DMS79 (cell line): ENCODE data around the gene LRRC32.
A peak's percentile ranks its signal among the peaks of the same experiment; 100 is the strongest.

Source experiments
- DNase-seq: peaks from one replicate; lab custom pipeline; 2025; lab: John Stamatoyannopoulos, UW

Gene LRRC32

DNA sequence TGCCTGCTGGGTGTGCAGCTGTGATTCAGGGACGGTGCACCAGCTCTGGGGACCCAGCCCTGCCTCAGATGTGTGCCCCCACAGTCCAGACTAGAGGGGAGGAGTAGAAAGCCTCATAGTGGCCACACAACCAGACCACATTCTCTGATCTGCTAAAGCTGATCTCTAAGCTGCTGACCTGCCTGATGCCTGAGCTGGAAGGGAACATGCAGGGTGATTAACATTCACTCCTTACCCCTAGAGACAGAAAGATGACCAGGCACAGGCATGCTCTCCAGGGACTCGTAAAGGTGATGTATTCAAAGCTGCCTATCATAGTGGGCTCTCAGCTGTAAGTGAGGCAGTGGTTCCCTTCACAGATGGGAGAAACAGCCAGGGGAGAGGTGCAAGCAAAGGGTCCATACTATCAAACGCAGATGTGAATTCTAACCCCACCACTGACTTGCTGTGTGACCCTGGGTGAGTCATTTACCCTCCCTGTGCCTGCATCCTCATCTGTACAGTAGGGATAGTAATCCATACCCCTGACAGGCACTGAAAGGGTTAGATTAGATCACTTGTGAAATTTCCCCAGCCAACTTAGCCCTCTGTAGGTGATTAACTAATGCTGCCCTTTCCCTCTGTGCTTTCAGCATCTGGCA, 29.0 kb upstream of the LRRC32 start:
- no peak for DNase-seq

DNA sequence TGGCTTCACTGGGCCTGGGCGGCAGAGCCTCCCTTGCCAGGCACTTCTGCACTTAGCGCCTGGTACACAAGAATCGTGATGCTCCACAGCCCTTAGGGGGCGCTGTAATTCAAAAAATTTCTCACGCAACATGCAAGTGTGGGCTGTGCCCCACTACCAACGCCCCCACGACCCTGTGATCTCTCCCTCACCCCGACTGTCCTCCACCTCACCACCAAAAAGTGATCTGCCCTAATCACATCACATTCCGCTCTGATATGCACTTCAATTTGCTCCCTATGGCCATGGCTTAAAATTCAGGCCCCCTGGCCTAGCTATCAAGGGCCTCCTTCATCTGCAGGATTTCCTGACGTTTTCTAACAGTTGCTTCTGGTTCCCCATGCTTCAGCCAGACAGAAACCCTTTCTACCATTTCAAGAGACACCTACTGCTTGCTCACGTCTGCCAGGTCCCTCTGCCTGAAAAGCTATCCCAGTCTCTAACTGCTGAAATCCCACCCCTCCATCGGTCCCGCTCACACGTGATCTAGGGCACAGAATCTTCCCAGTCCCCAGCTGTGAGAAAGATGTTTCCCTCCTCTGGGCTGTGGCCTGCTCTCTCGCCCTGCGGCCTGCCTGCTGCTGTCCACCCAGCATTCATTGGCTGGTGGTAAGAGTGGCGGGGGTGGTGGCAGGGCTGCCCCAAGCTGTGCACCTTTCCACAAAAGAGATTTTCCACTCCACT, 27.9 kb upstream of the LRRC32 start:
- no peak for DNase-seq

DNA sequence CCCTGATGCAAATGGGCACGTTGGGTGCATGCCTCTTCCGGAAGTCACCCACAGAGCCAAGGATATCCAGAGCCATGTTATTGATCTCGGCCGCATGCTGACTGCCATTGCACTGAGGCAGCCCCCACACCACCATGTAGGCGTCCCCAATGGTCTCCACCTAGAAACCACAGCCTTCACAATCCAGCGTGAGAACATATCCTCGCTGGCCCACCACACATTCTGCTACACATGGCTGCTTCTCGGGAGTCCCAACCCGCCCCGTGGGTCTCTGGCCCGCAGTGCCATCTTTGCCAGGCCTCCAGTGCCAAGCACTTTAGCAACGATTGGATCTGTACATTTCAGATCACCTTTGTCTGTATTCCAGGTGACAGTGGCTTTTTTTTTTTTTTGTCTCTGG, 26.2 kb upstream of the LRRC32 start:
- DNase-seq = no peak

DNA sequence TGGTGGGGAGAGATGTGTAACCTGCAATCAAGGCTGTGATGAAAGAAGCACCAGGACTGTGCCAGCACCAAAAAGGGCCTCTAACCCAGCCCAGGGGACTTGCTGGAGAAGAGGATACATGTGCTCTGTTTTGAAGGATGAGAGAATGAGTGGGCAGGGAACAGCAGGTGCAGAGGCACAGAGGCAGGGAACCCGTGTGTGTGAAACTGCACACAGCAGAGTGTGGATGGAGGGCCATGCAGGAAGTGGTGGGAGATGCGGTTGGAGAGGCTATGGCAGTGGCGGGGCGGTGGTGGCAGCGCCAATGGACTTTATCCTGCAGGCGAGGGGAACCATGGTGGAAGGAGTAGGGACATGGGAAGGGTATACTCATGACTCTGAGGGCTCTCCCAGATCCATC, 25.2 kb upstream of the LRRC32 start:
- no peak for DNase-seq

DNA sequence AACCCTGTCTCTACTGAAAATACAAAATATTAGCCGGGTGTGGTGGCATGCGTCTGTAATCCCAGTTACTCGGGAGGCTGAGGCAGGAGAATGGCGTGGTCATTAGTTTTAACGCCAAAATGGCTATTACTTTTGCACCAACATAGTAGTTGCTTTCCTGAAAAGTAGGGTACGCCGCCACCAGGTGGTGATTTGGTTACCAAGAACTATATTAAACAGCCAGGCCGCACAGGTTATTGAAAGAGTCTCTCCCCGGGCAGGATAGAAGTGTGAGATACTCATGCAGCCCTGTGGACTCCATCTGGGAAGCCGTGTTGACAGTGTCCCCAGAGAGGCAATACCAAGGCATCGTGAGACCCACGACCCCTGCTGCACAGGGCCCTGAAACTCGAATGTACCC, 24.6 kb upstream of the LRRC32 start:
- DNase-seq = no peak

DNA sequence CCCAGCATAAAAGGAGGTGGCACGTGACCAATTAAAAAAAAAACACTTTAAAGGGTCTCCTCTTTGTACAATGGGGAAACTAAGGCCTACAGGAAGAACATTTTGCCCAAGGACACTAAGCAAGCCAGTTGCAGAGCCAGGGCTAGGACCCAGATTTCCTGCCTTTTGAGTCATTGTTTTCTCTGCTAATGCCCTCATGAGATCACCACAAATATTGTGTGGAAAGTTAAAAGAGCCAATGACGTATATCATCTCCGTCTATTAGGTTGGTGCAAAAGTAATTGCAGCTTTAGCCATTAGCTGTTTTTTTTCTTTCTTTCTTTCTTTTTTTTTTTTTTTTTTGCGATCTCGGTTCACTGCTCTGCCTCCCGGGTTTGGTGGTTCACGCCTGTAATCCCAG, 24.1 kb upstream of the LRRC32 start:
- DNase-seq = no peak

DNA sequence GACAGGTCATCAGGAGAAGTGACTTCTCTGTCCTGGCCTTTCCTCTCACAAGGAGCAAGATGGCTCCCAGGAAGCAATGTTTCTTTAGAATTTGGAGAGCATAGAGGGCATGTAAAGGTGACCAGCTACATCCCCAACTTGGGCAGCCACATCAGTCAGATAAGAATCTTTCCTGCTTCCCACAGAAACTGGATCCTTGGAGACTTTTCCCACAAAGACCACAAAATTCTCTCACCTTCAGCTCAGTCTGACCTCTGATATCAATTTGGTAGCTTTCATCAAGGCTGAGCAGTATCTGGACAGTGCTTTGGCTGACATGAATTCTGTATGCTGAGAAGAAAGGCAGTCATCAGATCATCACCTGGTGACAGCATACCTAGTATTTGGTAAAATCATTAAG, 23.3 kb upstream of the LRRC32 start:
- no peak for DNase-seq

DNA sequence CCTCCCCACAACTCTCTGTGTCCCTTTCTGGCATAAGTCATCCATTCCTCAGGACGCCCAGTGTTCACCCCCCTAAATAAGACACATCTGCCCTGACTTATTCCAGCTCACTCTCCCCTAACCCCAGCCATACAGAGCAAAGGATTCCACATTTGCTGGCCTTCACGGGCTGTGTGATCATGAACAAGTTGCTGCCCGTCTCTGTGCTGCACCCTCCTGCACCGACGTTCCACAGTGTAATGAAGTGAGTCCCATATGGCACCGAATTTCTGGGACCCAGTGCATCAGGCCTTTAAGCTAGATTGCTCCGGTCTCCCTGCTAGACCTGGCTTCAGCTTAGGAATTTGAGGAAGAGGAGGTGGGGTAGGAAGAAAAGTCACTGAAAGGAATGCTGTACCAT, 22.4 kb upstream of the LRRC32 start:
- no peak for DNase-seq

DNA sequence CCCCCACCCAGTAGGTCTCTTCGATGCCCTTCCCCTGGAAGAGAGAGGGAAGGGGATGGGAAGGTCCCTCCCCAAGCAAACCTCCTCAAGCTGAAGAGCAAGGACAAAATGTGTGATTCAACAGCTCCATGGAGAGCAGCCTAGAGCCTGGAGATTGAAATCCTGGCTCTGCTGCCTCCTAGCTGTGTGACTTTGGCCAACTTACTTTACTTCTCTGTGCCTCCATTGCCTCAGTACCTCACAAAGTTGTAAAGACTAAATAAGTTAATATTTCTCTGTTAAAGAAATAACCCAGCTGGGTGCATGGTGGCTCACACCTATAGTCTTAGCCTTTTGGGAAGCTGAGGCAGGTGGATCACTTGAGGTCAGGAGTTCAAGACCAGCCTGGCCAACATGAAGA, 21.1 kb upstream of the LRRC32 start:
- DNase-seq = no peak

DNA sequence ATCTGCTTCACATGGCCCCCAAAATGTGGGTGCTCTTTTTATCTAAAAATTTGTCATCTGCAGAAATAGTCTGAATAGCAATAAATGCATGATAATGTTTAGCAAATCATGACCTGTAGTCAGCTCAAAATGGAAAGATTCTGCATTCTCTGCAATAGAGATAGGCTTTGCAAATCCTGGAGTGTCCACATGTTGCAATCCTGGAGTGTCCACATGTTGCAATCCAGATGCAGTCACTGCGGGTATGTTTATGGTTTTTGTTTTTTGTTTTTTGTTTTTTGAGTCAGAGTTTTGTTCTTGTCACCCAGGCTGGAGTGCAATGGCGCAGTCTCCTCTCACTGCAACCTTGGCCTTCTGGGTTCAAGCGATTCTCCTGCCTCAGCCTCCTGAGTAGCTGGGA, 20.2 kb upstream of the LRRC32 start:
- DNase-seq = no peak

DNA sequence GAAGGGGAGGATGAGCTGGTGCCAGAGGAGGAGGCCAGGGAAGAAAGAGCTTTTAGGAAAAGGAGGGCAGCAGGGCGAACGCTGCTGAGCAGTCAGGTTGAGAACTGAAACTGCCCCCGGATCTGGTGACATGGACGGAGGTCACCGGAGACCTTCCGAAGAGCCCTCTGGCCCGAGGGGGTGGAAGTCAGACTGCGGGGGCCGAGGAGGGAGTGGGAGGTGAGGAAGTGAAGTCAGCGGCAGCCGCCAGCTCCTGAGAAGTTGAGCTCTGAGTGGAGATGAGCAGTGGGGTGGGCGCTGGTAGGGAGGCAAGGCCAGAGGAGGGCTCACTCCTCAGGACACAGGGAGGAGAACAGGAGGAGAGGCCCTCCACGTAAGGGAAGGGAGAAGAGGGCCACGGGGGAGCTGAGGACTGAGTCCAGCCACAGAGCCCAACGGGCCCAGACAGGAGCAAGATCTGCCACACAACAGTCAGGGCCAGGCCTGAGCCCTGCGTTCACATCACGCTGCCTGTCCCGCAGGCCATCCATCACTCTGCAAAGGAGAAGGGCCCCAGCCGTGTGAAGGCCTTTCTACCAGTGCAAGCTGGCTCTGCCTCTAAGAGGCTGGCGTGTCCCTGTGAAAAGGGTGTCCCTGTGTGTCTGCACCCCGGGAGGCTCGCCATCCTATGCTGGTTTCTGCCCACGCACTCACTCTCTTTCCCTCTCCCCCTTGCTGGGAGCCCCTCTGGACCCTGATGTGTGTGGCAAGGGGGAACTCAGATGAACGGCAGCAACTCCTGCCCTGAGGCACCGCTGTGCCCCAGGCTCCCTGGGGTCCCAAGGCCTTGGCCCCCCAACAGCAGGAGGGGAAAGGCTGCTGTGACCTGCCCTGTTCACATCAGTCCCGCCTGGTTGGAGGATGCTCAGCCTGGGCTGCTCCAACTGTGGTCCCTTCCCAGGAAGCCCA, 19.0 kb upstream of the LRRC32 start:
- DNase-seq = no peak

DNA sequence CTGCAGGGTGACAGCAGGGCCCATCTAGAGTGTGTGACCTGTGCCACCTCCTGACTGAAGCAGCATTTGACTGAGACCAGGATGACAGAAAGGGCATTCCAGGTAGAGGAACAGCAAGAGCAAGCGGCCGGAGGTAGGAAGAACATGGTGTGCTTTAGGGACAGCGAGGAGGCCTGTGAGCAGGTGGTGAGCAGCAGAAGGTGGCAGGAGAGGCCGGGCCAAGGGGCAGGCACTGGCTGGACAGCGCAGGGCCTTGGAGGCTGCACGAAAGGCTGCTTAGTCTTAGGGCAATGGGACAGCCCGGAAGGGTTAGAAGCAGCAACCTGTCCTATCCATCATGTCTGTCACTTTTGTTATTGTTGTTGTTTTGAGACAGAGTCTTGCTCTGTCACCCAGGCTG, 17.6 kb upstream of the LRRC32 start:
- DNase-seq = no peak

DNA sequence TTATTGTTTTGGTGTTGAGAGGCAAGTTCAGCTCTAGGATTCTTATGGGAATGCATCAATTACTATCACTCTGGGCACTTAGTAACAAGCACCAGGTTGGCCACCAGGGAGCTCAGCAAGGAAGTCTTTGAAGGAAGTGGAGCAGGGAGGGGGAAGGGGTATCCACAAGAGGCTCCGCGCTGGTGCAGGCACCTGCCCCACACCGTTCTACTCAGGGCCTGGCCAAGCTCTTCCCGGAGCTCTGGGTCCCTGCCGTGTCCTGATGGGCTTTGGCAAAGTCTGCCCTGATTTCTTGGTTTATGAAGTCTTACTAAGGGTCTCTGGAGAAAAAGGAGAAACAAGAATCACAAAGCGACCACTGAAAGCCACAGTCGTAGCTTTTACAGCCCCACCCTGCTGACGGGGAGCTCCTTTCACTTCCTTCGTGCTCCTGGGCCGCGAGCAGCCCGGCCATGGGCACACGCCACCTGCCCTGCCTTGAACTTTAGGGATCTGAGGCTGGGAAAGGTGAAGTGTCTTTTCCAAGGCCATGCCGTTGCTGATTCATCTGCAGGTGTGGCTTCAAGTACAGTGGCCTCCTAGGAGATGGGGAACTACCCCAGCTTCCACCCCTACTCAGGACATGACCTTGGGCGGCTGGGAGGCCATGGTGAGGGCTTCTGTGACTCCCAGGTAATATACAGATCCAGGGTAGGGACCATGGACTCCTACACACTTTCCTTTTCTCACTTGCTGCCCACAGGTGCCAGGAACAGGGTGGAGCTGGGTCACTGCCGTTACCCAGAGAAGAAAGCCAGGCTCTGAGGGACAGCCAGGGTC, 15.9 kb upstream of the LRRC32 start:
- DNase-seq = no peak

DNA sequence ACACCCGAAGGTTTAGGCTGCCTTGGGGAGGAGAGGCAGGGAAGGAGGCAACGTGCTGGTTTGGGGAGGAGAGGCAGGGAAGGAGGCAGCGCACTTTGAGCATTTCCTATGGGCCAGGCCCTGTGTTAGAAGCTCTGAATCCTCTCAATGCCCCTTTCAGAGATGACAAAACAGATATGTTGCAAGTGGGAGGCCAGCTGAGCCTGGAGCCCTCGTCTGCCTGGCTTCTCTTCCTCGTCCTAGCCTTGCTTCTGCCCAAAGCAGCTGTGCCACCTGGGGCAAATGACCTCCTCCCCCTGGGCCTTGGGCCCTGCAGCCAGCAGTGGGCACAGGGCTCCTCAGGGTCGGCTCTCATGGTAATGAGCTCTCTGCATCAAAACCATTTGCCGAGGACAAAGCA, 15.3 kb upstream of the LRRC32 start:
- DNase-seq = no peak

DNA sequence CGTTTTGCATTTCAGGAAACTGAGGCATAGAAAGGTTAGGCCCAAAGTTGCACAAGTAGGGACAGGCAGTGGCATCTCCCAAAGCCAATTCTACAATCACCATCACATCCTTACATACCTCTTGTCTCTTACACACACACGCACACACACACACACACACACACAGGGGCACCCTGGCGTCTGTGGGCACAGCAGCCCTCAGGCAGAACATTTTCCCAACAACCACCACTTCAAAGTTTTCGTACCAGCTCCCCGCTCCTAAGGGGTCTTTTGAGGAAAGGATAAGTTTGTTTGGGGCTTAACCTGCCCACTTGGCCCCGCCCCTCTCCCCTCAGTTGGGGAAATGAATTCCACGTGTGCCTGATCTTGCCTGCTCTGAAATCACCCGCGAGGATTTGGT, 14.7 kb upstream of the LRRC32 start:
- DNase-seq = no peak

DNA sequence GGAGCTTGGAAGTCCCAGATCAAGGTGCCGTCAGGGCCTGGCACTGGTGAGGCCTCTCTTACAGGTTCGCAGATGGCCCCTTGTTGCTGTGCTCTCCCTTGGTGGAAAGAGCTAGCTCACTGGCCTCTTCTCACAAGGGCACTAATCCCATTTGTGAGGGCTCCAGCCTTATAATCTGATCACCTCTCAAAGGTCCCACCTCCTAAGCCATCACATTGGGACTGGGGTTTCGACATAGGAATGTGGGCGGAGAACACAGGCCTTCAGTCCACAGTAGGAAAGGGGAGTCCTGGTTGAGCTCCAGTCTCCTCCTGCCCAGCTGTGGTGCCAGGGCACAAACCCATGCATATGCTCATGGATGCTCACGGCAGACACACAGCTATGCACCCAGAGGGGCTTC, 14.0 kb upstream of the LRRC32 start:
- no peak for DNase-seq

DNA sequence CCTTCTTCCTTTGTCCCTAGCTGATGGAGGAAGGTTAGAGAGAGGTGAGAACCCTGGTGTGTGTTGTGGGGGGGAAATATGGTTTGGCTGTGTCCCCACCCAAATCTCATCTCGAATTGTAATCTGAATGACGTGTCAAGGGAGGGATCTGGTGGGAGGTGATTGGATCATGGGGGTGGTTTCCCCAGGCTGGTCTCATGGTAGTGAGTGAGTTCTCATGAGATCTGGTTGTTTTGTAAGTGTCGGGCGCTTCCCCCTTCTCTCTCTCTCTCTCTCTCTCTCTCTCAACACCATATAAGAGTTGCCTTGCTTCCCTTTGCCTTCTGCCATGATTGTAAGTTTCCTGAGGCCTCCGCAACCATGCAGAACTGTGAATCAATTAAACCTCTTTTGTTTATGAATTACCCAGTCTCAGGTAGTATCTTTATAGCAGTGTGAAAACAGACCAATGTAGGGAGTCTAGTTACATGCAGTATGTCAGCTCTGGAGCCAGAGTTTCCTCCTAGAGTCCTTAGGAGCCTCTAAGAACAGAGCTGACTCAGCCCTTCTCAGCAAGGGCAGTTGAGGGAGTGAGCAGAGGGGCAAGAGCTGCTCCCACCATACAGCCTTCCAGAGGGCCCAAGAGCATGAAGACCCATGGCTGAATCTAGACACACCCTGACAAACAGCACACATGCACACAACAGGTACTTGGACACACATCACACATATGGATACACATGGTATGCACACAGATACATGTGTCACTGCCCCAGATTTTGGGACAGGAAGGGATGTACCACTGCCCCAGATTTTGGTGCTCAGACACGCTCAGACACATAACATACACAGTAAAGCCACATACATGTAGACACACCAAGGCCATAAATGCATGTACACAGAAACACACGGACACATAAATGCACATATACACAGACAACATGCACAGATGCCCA, 12.9 kb upstream of the LRRC32 start:
- DNase-seq = no peak

DNA sequence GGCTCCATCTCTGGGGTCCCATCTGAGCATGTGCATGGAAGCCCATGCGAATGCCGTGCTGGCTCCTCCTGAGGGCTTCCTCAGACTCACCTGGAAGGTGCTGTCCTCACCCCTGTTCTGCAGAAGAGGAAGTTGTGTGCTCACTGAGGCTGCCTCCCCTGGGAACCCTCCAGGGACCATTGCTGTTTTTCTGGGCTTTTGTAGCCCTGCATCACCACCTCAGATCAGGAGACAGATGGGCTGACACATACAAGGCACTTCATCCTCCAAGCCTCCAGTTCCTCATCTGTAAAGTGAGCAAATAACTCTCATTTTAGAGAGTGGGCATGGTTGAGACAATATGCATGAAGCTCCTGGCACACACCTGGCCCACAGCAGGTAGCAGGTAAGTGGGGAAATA, 12.1 kb upstream of the LRRC32 start:
- no peak for DNase-seq

DNA sequence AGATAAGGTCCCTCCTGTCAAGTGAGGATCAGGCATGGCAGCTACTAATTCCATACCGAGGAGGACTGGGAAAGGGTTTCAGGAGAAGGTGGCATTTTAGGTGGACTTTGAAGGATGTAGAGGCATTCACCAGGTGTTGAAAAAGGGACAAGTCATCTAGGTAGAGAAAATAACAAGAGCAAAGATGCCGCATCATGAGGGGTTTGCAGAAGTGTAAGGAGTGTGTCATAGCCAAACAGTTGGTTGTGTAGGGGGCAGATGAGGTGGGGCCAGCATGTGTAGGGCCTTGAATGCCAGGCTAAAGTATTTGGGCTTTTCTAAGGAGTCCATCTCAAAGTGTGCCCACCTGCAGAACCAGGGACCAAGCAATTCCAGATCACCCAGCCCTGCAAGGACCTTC, 11.6 kb upstream of the LRRC32 start:
- DNase-seq = no peak

DNA sequence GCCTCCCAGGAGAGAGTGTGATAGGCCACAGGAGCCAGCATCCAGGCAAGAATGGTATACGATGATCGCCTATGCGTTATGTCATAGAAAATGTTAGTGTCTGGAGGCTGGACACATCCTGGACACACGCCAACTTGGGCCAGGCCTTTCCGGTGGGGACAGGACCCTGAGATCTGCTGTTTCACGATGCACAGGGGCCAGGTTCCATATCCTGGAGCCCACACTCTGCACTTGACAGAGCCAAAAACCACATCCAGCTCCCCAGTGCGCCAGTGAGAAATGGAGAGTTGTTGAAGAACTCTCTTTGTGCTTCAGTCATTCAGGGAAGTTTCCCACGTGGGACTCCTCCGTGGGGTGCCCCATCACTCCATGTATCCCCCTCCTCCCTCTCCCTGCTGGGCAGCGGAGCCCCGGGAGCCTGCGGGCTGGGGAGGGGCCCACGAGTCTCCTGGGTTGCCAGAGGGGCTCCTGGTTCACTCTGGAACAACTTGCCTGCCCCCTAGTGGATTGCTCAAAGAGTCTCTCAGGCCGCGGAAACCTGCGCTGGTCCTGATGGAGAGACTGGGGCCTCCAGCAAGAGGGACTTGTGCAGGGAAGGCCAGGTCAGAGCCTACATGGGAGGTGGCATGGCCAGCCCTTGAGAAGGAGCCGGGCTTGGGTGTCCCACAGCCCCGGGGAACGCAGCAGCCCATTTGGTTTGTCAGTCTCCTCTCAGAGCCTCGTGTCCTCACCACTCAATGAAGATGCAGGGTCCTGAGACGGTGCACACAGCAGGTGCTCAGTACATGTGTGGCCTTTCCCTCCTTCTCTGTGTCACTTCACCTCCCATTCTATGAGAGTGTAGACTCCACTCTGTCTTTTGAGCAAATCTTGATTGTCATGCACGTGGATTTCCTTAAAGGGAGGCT, 10.2 kb upstream of the LRRC32 start:
- peak; percentile 12 for DNase-seq
